Mesodermal cell (in vitro differentiated cells): Measurements from ENCODE around the gene EXOC3L4.

Source experiments
- H3K27ac ChIP-seq: 2 replicates; pipeline ENCODE4 v1.7.0; 2013; ENCODE audit warnings: mild to moderate bottlenecking, low read depth, low read length, moderate library complexity; ENCODE audit not compliant: severe bottlenecking
- H3K36me3 ChIP-seq: 2 replicates; pipeline ENCODE4 v1.7.1; 2013; ENCODE audit warnings: mild to moderate bottlenecking, low read length, moderate library complexity; ENCODE audit not compliant: control insufficient read depth, insufficient read depth
- H3K4me1 ChIP-seq: one replicate; pipeline ENCODE4 v1.7.1; 2013; ENCODE audit warnings: mild to moderate bottlenecking, low read length; ENCODE audit not compliant: insufficient read depth, control insufficient read depth, poor library complexity, severe bottlenecking
- H3K4me3 ChIP-seq: 2 replicates; pipeline ENCODE4 v1.7.0; 2013; ENCODE audit warnings: low read length, control low read depth, mild to moderate bottlenecking; ENCODE audit not compliant: insufficient read depth, poor library complexity, severe bottlenecking; ENCODE audit errors: extremely low read depth
- H3K9me3 ChIP-seq: 2 replicates; pipeline ENCODE4 v1.7.1; 2013; ENCODE audit warnings: mild to moderate bottlenecking, low read length, moderate library complexity; ENCODE audit not compliant: control insufficient read depth
- WGBS, 2 experiments: methylation state at CpG; one replicate each; pipeline ENCODE4 v1.1.5; 2013; ENCODE audit warnings: missing lambda C conversion rate in 2 of 2; ENCODE audit not compliant: insufficient coverage in 2 of 2; 5-methylcytosine and 5-hydroxymethylcytosine counted together

The EXOC3L4 gene

DNA sequence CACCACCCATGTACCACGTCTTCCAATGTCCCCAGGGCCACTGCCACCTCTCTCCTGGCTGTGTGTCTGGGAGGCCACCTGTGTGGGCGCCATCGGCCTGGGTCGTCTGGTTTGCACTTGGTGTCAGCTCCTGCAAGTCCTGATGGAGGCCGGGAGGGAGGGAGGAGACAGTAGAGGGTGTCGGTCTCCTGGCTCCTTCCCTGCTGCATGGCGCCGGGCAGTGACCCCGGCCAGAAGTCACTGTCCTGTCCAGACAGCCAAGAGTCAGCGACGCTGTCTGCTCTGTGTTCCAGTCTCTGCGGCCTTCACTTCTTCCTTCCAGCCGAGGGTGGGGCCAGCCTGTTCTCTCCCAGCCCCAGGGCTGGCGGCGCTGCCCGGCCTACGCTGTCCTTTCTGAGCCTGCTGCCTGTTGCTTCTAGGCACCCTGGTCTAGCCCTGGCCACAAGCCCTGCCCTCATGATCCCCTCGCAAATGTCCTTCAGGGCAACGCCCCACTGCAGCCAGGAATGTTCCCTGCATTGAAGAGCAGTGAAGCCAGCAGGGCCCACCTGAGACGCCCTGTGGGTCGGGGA is 23.5 kb upstream of the EXOC3L4 start:
- peaks cover 5% of the 10 kb centered on the region for H3K4me1 ChIP-seq
- no peak overlapping the region for H3K4me3 ChIP-seq
- H3K27ac ChIP-seq: no peak overlapping the region
- no peaks in the 10 kb centered on the region for H3K36me3 ChIP-seq
- 87 to 91% methylated on average over 17 of the region's 21 CpGs for WGBS, 2 experiments
- H3K9me3 ChIP-seq: no peaks in the 10 kb centered on the region

DNA sequence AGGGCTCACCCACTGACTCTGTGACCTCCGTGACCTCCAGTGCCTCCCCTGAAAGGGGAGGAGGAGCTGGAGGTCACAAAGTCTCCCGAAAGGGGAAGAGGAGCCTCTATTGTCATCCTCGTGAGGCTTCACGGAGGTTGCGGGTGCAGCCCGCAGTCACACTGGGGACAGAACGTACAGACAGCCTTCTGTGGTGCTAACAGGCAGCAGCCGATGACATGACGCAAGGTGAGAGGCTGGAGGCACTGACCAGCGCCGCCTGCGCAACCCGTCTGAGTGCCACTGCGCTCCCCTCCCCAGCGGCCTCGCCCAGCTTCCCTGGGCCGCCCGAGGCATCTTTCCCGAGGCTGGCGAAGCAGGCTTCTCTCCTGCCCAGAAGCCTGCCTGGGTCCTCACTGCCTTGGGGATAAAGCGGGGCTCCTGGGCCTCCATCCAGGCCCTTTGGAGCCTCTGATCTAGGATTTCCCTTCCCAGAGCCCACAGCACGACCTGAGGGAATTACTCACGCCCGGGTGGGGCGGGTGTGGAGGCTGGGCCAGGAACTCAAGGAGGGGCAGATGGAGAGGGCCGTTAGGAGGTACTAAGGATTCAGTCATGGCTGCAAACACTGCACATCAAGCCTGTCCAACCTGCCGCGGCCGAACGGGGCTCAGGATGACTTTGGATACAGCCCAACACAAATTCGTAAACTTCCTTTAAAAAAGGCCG is 22.8 kb upstream of the EXOC3L4 start:
- Histone ChIP-seq H3K4me3 (no peak overlapping the region), H3K27ac (no peak overlapping the region)

DNA sequence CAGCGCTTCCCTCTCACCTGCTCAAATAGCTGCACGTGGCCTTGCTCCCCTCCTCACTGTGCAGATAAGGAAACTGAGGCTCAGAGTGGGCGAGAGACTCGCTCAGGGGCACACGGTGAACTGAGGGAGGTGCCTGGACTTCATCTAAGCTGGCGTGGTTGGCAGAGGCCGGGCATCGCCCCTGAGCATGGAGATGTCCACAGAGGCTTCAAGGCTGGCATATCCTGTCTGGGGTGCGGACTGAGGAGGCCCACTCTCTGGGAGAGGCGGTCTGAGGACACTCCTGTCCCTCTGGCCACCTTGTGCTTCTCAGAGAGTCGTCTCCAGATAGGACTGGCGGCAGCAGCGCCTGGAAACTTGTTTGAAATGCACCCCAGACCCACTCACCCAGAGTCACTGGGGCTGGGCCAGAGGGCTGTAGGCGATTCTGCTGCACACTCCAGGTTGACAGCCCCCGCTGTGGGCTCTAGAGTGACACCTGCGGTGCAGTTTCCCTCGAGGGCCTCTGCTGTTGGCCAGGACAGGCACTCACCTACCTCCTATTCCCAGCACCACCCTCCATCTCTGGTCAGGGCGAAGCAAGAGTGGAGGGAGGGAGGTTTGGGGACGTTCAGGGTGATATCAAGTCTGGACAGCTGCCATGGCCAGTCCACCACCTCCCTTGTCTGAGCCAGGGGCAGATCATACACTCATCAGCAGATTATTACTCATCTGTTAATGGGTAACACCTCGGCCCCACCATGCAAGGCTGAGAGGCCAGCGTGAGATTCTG is 21.7 kb upstream of the EXOC3L4 start:
- H3K27ac ChIP-seq: no peak overlapping the region
- no peaks in the 10 kb centered on the region for H3K36me3 ChIP-seq
- no peaks in the 10 kb centered on the region for H3K9me3 ChIP-seq
- H3K4me3 ChIP-seq: no peak overlapping the region
- H3K4me1 ChIP-seq: peaks cover 5% of the 10 kb centered on the region
- 87 to 91% methylated on average over 15 to 17 of the region's 21 CpGs for WGBS, 2 experiments

More for the DNA sequence above, 22.8 kb upstream of the EXOC3L4 start:
- H3K4me1 ChIP-seq: peaks cover 5% of the 10 kb centered on the region
- H3K9me3 ChIP-seq: no peaks in the 10 kb centered on the region
- no peaks in the 10 kb centered on the region for H3K36me3 ChIP-seq
- WGBS, 2 experiments: 87 to 93% methylated on average over 29 to 31 of the region's 32 CpGs

DNA sequence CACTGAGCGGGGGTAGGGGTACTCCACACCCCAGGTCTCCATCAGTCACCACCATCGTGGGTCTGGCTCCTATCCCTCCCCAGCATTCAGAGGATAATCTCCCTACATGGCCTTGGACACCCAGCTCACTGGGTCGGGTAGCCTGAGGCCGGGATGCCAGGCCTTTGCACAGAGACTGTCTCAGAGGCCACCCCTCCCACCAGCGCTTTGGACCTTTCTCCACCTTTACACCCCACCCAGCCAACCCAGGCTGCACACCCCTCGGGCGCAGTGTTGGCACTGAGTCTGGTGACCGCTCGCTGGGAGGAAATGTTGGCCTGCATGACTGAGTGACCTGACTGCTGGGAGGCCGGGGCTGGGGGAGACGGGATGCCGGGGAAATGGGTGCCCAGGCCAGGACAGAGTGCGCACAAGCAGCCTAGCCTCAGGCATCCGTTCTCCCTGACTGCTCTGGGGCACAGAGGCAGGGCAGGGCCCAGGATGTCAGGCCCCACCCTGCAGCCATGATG is 21.1 kb upstream of the EXOC3L4 start:
- 93 to 95% methylated on average over 12 to 13 of the region's 14 CpGs for WGBS, 2 experiments
- Histone ChIP-seq H3K36me3 (no peaks in the 10 kb centered on the region), H3K27ac (no peak overlapping the region), H3K4me3 (no peak overlapping the region), H3K4me1 (peaks cover 5% of the 10 kb centered on the region), H3K9me3 (no peaks in the 10 kb centered on the region)

DNA sequence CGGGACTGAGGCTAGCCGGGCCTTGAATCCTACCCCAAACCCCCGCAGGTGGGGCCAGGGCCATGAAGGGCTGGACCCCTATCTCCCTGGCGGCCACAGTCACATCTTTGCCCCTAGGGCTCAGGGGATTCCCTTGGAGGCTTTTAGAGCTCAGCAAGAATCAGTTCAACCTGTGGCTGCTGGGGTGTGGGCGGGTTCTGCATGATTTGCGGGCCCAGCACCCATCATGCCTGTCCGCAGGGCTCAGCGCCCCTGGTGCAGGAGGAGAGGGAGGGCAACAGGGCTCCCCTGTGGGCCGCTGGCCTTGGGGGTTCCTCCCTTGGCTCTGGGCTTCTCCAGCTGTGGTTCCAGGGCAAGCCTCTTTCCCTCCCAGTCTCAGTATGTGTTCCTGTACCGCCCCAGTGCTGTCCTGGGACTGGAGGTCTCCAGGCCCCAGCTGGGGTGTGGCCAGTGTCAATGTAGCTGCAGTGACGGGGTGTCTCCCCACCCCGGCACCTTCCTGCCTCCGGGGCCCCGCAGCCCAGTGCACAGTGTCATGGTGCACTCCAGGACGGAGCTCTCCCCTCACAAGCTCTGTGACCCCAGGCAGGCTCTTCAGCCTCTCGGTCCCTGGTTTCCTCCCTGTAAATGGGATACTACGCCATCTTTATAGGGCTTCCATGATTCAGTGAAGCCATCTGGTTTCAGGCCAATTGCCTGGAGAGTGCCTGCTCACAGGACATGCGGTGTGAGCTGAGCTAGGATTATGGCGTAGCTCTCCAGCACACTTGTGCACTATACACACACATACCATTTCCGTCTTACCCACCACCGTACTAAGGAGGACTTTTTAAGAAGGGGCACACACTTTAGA is 20.4 kb upstream of the EXOC3L4 start:
- Histone ChIP-seq H3K36me3 (no peaks in the 10 kb centered on the region), H3K4me1 (peaks cover 5% of the 10 kb centered on the region), H3K9me3 (no peaks in the 10 kb centered on the region), H3K27ac (no peak overlapping the region), H3K4me3 (no peak overlapping the region)
- WGBS, 2 experiments: 83 to 84% methylated on average over 18 of the region's 21 CpGs

DNA sequence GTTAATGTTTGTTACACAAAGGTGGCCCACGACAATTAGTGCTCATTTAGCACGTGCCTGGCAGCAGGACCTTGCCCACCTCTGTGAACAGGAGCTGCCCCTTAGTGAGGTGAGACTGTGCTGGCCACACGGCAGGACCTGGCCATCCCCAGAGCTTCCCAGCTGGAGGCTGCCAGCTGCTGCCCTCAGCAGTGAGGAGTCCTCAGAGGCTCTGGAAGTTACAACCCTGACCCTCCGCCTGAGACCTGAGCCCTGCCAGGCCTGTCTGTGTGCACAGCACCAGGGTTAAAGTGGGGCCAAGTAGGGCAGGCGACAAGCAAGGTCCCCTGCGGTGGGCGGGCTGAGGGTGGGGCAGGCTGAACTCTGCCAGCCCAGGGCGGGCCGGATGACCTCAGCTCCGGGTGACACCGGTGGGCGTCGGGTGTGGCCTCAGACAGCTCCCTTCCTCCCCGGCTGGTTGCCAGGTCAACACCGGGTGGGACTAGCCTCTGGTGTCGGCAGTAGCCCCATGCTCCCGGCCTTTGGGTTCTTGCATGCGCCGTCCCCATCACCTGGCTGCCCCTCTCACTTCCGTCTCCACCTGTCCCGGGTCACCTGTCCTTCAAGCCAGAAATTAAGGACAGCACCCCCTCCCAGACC is 19.7 kb upstream of the EXOC3L4 start:
- H3K36me3 ChIP-seq: no peaks in the 10 kb centered on the region
- peaks cover 5% of the 10 kb centered on the region for H3K4me1 ChIP-seq
- H3K9me3 ChIP-seq: no peaks in the 10 kb centered on the region
- WGBS, 2 experiments: 48 to 52% methylated on average over 21 of the region's 21 CpGs
- H3K27ac ChIP-seq: no peak overlapping the region
- peak overlapping the region; percentile 35 for H3K4me3 ChIP-seq

DNA sequence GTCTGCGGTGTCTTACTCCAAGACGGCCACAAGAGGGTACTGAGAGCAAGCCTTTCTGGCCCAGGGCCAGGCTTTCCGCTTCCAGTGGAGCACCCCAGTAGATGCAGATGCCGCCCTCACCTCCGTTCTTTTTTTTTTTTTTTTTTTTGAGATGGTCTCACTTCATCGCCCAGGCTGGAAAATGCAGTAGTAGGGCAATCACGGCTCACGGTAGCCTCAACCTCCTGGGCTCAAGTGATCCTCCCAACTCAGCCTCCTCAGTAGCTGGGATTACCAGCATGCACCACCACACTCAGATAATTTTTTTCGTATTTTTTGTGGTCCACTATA is 16.1 kb upstream of the EXOC3L4 start:
- H3K4me3 ChIP-seq: no peak overlapping the region
- 8 to 15% methylated on average over 6 of the region's 9 CpGs for WGBS, 2 experiments

DNA sequence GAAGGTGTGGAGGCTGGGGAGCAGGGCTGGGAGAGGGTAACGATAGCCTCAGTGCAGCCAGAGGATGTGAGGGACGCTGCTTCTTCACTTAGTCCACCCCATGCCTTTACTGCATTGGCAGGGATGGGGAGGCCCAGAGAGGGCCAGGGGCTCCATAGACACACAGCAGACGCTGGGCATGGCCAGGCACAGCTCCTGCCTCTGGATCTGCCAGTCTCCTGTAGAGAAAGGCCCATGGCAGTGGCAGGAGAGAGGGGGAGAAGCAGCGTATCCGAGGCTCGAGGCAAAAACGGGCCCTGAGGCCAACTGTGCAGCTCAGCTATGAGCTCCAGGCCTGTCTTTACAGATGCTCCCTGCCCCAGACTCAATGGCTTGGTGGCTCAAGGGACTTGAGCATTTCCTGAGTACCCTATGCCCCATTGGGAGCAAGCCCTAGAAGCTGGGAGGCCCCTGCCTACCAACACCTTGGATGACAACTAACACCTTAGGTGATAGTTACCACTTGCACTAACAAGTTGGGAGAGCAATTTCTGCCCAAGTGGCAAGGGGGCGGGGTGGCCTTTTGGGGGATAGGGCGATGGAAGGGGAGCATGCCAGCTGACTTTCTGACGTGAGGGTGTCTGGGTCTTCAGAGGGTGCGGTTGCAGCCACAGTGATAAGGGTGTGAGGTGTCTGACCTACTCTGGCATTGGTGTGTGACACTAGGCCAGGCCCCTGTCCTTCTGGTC is 15.5 kb upstream of the EXOC3L4 start:
- WGBS, 2 experiments: 82 to 85% methylated on average over 10 to 11 of the region's 11 CpGs
- no peaks in the 10 kb centered on the region for H3K9me3 ChIP-seq

More for the DNA sequence above, 16.1 kb upstream of the EXOC3L4 start:
- Histone ChIP-seq H3K9me3 (no peaks in the 10 kb centered on the region), H3K4me1 (peaks cover 5% of the 10 kb centered on the region), H3K27ac (no peak overlapping the region), H3K36me3 (no peaks in the 10 kb centered on the region)

DNA sequence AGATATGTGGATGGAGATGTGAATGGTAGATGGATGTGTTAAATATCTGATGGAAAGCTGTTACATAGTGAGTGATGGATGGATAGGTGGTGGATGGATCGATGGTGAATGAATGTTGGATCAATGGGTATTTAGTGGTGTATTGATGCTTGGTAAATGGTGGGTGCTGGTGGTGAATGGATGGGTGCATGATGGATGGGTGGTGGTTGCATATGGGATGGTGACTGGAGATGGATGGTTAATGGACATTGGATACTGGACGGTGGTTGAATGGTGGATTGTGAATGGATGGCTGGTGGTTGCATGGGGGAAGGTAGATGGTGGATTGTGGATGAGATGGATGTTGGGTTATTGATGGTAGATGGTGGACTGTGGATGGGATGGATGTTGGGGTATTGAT is 12.6 kb upstream of the EXOC3L4 start:
- Histone ChIP-seq H3K4me3 (no peak overlapping the region), H3K27ac (no peak overlapping the region), H3K36me3 (no peaks in the 10 kb centered on the region), H3K9me3 (no peaks in the 10 kb centered on the region), H3K4me1 (no peaks in the 10 kb centered on the region)
- 87 to 100% methylated on average over 2 of the region's 2 CpGs for WGBS, 2 experiments

More for the DNA sequence above, 15.5 kb upstream of the EXOC3L4 start:
- Histone ChIP-seq H3K36me3 (no peaks in the 10 kb centered on the region), H3K27ac (no peak overlapping the region), H3K4me3 (no peak overlapping the region), H3K4me1 (peaks cover 5% of the 10 kb centered on the region)
